ENCODE measurements around the gene UNC119B. TPM values are rescaled to one million over a fixed set of nuclear protein-coding genes. Genes with fewer than 3 reads are reported as not detected.

UNC119B gene
- total RNA-seq, 2 donors from 2014 or later: 52.8 to 60.7 TPM

DNA sequence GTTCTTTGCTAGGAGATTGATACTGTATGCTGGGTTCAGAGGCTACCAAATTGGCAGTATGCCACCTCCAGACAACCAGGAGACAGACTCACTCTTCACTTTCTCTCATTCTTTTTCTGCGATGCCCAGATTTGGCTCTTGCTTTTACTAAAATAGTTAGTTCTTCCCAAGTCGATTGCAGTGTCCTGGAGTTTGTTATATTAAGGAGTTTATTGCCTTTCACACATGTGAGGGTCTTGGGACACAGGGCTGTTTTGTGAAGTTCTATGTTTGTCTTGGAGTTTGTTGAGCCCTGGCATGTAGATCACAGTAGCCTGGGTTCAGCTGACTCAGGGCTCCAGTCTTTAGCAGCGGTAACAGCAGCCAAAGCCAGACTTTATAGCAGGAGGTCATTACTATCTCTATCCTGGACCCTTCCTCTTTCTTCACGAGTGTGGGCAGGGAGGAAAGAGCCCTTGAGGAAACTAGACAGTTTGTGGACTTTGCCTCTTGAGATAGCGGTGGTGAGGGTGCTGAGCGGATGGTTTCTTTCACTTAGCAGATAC lies 21.7 kb upstream of the UNC119B start:
- peaks cover 42% of the 10 kb centered on the region for H3K4me1 Mint-ChIP-seq
- peak overlapping the region; percentile 60 for H3K27ac Mint-ChIP-seq
- Histone ChIP-seq H3K9me3 (ENCODE audit: control insufficient read depth, low read length) (no peaks in the 10 kb centered on the region), H3K9ac (ENCODE audit: extremely low read depth, low read length, poor library complexity, severe bottlenecking) (peak overlapping the region; percentile 77), H3K4me1 (ENCODE audit: control insufficient read depth, insufficient read depth, low read length) (no peaks in the 10 kb centered on the region), H3K27me3 (ENCODE audit: control insufficient read depth, insufficient read depth, low read length, poor library complexity, severe bottlenecking) (no peaks in the 10 kb centered on the region), H3K4me3 (ENCODE audit: low read length) (peak overlapping the region; percentile 93), H3K36me3 (ENCODE audit: control insufficient read depth, insufficient read depth, low read length) (peaks cover 11% of the 10 kb centered on the region), H3K27ac (ENCODE audit: low read depth, low read length) (no peak overlapping the region)
- H3K9me3 Mint-ChIP-seq: no peaks in the 10 kb centered on the region
- WGBS, 2 experiments (ENCODE audit: insufficient coverage in 1 of 2, insufficient read length in 1 of 2): 10 to 33% methylated on average over 2 to 6 of the region's 6 CpGs
- DNase-seq: no peak
- no peaks in the 10 kb centered on the region for H3K27me3 Mint-ChIP-seq (ENCODE audit: insufficient read depth)
- H3K36me3 Mint-ChIP-seq (ENCODE audit: low read depth): peaks cover 9% of the 10 kb centered on the region
- peak overlapping the region; percentile 89 for H3K4me3 Mint-ChIP-seq
- TF ChIP-seq, protein P1, sequence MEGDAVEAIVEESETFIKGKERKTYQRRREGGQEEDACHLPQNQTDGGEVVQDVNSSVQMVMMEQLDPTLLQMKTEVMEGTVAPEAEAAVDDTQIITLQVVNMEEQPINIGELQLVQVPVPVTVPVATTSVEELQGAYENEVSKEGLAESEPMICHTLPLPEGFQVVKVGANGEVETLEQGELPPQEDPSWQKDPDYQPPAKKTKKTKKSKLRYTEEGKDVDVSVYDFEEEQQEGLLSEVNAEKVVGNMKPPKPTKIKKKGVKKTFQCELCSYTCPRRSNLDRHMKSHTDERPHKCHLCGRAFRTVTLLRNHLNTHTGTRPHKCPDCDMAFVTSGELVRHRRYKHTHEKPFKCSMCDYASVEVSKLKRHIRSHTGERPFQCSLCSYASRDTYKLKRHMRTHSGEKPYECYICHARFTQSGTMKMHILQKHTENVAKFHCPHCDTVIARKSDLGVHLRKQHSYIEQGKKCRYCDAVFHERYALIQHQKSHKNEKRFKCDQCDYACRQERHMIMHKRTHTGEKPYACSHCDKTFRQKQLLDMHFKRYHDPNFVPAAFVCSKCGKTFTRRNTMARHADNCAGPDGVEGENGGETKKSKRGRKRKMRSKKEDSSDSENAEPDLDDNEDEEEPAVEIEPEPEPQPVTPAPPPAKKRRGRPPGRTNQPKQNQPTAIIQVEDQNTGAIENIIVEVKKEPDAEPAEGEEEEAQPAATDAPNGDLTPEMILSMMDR (conservative IDR thresholded peaks at IDR 0.05): no peak

DNA sequence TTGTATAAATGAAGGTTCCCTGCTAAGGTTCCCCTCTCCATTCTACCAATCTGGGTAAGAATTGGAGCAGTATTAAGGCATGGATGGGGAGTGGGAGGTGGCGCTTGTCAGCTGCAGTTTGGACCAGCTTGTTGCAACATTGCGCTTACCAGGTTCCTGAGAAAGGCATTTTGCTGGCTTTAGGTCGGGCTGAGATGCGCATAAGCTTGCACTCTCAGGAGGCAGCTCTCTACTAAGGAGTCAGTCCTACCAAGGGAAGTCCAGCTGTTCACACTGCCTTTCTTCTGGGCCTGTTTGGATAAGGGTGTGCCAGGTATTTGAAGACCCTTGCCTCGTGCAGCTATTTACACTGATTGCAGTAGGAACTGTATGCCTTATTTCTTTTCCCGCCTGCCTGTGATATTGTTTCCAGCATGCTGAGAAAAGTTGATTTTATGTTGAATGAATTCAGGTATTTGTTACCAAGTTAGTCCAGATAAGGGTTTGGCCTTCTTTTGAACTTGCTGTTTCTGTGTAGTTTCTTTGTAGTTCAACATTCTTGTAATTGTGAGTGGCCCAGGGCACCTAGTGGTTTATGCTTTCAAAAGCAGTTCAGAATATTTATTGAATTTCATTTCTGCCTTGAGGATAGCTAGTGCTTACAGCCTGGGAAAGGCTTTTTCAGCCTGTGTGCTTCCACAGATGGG lies 20.7 kb upstream of the UNC119B start:
- TF ChIP-seq, protein P1 (conservative IDR thresholded peaks at IDR 0.05): no peak
- peak overlapping the region; percentile 89 for H3K4me3 Mint-ChIP-seq
- H3K27ac Mint-ChIP-seq: no peak overlapping the region
- no peaks in the 10 kb centered on the region for H3K27me3 Mint-ChIP-seq (ENCODE audit: insufficient read depth)
- peaks cover 17% of the 10 kb centered on the region for H3K36me3 Mint-ChIP-seq (ENCODE audit: low read depth)
- peak; percentile 63 for DNase-seq
- H3K27me3 ChIP-seq (ENCODE audit: control insufficient read depth, insufficient read depth, low read length, poor library complexity, severe bottlenecking): no peaks in the 10 kb centered on the region
- no peaks in the 10 kb centered on the region for H3K9me3 ChIP-seq (ENCODE audit: control insufficient read depth, low read length)
- no peaks in the 10 kb centered on the region for H3K4me1 ChIP-seq (ENCODE audit: control insufficient read depth, insufficient read depth, low read length)
- 67 to 72% methylated on average over 6 of the region's 6 CpGs for WGBS, 2 experiments (ENCODE audit: insufficient coverage in 1 of 2, insufficient read length in 1 of 2)
- H3K9me3 Mint-ChIP-seq: no peaks in the 10 kb centered on the region
- H3K9ac ChIP-seq (ENCODE audit: extremely low read depth, low read length, poor library complexity, severe bottlenecking): no peak overlapping the region
- H3K36me3 ChIP-seq (ENCODE audit: control insufficient read depth, insufficient read depth, low read length): peaks cover 20% of the 10 kb centered on the region
- H3K4me3 ChIP-seq (ENCODE audit: low read length): peak overlapping the region; percentile 93
- no peak overlapping the region for H3K27ac ChIP-seq (ENCODE audit: low read depth, low read length)
- H3K4me1 Mint-ChIP-seq: peaks cover 42% of the 10 kb centered on the region

DNA sequence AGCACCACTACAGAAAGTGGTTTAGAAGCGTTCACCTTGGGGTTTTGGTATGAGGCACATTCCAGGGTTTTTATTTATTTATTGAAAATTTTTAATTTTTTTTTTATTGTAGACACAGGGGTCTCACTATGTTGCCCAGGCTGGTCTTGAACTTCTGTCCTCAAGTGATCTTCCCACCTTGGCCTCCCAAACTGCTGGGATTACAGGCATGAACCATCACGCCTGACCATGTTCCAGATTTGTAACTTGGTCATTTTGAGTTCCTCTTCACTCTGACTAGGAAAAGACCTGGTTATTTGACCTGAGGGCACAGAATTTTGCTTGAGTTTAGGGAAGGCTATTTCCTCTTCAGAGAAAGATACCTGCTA lies 20.2 kb upstream of the UNC119B start:
- Histone ChIP-seq H3K4me3 (ENCODE audit: low read length) (peak overlapping the region; percentile 93), H3K9ac (ENCODE audit: extremely low read depth, low read length, poor library complexity, severe bottlenecking) (no peak overlapping the region), H3K27me3 (ENCODE audit: control insufficient read depth, insufficient read depth, low read length, poor library complexity, severe bottlenecking) (no peaks in the 10 kb centered on the region), H3K27ac (ENCODE audit: low read depth, low read length) (no peak overlapping the region), H3K9me3 (ENCODE audit: control insufficient read depth, low read length) (no peaks in the 10 kb centered on the region), H3K4me1 (ENCODE audit: control insufficient read depth, insufficient read depth, low read length) (no peaks in the 10 kb centered on the region), H3K36me3 (ENCODE audit: control insufficient read depth, insufficient read depth, low read length) (peaks cover 25% of the 10 kb centered on the region)
- H3K4me3 Mint-ChIP-seq: no peak overlapping the region
- DNase-seq: no peak
- peaks cover 22% of the 10 kb centered on the region for H3K36me3 Mint-ChIP-seq (ENCODE audit: low read depth)
- H3K27me3 Mint-ChIP-seq (ENCODE audit: insufficient read depth): no peaks in the 10 kb centered on the region
- peaks cover 42% of the 10 kb centered on the region for H3K4me1 Mint-ChIP-seq
- no peak overlapping the region for H3K27ac Mint-ChIP-seq
- no peaks in the 10 kb centered on the region for H3K9me3 Mint-ChIP-seq
- TF ChIP-seq, protein P1 (conservative IDR thresholded peaks at IDR 0.05): no peak
- 99% methylated on average over 2 of the region's 2 CpGs; no CpG with 5 or more reads in 1 of the 2 experiments for WGBS, 2 experiments (ENCODE audit: insufficient coverage in 1 of 2, insufficient read length in 1 of 2)

Data from endodermal cell (in vitro differentiated cells).